Epithelial cell of prostate (primary cell): ENCODE data around the gene CCDC192.

Experiments used
- DNase-seq: peaks from one replicate; pipeline ENCODE4 v3.0.0-alpha.2; 2011; ENCODE audit warnings: low read depth, low spot score
- H3K27ac ChIP-seq: fragments of 450-650 bp; 2 replicates; pipeline ENCODE4 v1.5.1; 2017; ENCODE audit warnings: mild to moderate bottlenecking

Gene CCDC192

DNA sequence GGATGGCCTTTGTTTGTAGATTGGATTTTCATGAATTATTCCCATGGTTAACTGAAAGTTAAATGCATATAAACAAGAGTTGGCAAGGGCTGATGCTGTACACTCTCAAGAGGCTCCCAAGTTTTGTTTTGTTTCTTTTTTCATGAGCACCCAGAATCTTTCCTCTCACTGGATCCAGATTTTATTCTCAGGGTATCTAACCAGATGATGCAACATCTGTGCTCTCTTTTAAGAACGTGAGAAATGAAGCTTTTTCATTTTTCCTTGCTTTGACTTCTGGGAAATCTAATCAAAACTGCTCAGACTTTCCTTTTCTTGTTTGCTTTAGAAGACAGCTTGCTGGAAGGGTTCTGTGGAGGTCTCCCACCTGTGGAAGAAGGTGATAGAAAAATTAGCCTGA lies 237.7 kb downstream of the CCDC192 start:
- H3K27ac ChIP-seq: no peak overlapping the region
- no peak for DNase-seq

DNA sequence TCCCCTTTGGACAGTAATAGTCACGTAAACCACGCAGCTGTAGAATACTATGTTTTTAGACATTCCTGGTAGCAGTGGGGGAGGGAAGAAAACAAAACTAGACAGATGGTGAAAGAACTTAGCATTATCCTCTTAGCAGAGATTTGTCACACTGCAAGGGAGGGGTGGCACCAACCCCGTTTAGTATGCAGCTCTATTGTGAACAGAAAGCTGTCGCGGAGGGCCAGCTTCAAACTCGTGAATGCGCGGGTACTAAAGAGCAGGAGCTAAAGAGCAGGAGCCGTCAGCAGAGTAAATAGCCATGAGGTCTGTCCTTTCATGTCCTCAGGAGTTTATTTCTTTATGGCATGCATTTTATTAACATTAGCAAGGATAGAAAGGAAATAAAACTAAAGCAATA lies 238.5 kb downstream of the CCDC192 start:
- DNase-seq: no peak
- H3K27ac ChIP-seq: no peak overlapping the region

DNA sequence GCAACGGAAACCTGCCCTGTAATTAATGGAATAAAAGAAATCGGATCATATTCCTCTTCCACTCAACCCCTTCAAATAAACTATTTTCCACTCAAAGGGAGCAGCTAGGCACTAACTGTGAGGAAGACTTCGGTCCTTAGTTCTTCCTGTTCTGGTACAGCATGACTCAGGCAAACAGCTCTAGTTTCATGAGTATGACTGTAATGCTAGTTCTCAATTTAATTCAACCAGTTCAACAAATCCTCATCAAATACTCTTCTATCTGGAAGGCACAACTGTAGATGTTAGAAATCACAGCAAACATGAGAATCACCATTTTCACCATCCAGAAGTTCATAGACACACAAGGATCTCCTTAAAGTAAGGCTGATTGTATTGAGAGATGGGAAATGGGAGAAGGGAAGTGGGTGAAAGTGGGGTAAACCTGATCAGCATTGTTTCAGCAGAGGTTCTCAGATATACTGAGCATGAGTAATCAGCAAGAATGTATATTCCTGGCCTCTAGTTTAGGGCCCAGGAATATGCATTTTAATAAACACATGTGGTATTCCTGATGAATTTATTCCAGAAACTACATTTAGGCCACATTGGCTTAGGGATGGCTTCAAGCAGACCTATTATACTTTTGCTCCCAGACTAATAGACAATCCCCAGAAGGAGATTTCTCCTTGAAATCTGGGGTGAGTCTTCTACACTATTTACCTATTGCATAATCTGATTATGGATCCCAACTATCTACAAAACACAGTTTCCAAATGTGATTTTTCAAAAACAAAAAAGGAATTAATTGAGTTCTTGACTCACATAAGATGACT lies 239.3 kb downstream of the CCDC192 start:
- peak overlapping the region; percentile 35 for H3K27ac ChIP-seq
- no peak for DNase-seq

DNA sequence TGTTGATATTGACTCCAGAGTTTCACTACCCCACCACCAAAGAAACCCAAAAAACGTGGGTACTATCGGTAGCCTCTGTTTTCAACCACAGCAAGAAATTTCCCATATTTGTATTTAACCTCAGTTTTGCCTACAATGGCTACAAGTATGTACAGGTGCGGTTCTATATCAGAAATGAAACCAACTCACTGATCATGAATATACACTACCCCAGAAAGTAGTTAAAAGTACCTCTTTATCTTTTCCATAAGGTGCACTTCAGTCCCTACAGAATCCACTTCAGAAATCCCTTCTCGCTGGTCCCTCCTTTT lies 239.8 kb downstream of the CCDC192 start:
- DNase-seq: no peak
- no peak overlapping the region for H3K27ac ChIP-seq

DNA sequence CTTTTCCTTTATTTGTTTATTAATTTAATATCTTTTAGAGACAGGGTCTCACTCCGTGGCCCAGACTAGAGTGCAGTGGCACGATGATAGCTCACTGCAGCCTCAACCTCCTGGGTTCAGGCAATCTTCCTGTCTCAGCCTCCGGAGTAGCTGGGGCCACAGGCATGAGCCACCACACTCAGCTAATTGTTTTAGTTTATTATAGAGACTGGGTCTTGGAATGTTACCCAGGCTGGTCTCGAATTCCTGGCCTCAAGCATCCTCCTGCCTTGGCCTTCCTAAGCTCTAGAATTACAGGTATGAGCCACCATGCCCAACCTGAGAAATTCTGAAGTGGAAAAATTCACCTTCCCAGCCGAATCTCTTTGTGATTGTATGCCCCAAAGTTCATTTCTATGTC lies 240.9 kb downstream of the CCDC192 start:
- H3K27ac ChIP-seq: no peak overlapping the region

DNA sequence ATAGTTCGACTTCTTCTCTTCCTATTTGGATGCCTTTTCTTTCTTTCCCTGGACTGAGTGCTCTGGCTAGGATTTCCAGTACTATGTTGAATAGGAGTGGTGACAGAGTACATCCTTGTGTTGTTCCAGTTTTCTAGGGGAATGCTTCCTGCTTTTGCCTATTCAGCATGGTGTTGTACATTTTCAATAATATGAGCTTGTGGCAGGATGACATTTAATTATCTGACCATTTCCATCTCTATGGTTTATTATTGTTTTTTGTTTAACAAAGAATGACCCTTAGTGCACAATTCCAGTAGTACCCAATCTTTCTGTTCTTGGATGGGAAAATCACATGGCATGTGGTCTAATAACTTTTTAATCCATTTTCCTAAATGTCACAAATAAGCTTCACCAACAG lies 244.8 kb downstream of the CCDC192 start:
- no peak for DNase-seq
- no peak overlapping the region for H3K27ac ChIP-seq

More for the DNA sequence above, 240.9 kb downstream of the CCDC192 start:
- no peak for DNase-seq

DNA sequence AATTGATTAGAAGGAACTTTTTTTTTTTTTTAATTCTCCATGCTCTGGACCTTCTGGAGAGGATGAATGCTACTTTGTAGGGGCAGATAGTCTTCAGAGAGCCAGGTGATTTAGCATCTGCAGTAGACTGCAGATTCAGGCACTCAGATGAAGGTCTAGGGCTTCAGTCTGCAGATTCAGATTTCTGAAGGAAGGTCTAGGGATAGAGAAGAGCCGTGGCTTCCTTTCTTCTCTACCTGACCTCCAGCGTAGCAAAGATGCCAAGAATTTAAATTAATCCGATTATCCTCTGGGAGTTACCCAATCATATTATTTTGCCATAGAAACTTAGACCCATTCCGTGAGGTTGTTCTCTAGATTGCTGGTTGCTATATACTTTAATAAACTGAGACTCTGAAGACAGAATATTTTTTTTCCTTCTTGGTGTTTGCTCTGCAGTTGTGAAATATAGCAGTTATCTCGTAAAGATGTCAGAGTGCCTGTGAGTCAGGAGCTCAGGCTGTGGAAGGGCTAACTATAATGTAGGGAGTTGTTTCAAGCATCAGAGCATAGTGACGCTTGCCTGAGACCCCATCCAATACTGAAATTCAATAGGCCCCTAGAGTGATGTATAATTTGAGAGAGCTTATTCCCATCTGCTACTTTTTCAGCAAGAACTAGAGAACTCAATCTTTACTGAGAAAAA lies 247.7 kb downstream of the CCDC192 start:
- no peak for DNase-seq

DNA sequence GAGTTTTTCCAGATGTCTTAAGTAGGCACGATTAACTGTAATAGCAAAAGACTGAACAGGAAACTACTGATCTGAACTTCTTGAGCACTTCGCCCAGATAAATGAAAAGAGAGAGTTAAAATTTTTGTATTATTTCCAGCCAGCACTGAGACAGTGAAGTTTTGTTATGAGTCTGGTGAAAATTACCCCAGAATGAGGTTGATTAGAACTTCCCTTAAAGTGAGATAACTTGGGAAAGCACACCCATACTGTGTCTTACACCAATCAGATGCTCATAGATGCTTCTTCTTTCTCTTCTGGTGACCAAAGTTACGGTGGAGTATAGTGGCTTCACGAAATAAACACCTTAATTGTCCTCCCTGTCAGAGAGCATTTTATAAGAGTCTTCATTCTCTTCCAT lies 248.6 kb downstream of the CCDC192 start:
- no peak for DNase-seq
- no peak overlapping the region for H3K27ac ChIP-seq

More for the DNA sequence above, 247.7 kb downstream of the CCDC192 start:
- H3K27ac ChIP-seq: no peak overlapping the region

DNA sequence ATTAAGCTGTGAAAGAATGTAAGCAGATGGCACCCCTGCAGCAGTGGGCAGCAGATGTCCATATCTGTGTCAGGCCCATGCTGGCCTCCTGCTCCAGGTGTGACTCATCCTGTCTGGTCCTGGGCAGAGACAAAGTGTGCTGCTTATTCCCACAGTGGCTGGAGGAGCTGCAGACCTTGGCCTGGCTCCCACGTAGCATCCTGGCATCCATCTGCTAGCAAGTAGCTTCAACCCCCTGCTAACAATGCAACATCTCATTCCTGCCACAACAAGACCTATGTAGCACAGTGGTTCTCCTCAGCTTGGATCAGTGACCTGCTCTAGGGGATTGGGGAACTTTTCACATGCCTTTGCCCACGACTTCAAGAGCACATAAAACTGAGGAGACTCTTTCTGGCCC lies 254.0 kb downstream of the CCDC192 start:
- no peak overlapping the region for H3K27ac ChIP-seq
- no peak for DNase-seq

DNA sequence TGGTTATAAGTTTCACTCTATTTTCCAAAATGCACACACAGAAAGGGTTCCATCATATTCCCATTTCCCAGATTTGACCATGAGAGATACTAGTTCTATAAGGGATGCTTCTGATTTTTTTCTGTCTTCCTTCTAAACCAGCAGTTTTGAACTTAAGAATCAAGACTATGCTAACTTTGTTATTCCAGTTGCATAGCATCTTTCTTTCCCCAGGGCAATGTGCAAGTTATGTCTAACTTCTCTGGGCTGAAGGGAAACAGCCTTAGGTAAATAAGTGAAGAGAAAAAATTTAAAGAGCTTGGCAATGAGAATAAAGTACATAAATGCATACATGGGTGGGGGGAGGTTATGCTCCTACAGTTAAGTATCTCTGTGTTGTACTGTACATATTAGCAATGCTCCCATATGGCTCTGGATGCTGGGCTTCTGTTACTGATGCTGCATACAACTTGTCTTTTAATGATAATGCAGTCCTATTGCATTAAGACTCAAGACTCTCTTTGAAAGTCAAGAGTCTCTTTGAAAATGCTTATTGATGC lies 254.6 kb downstream of the CCDC192 start:
- no peak overlapping the region for H3K27ac ChIP-seq
- DNase-seq: no peak

DNA sequence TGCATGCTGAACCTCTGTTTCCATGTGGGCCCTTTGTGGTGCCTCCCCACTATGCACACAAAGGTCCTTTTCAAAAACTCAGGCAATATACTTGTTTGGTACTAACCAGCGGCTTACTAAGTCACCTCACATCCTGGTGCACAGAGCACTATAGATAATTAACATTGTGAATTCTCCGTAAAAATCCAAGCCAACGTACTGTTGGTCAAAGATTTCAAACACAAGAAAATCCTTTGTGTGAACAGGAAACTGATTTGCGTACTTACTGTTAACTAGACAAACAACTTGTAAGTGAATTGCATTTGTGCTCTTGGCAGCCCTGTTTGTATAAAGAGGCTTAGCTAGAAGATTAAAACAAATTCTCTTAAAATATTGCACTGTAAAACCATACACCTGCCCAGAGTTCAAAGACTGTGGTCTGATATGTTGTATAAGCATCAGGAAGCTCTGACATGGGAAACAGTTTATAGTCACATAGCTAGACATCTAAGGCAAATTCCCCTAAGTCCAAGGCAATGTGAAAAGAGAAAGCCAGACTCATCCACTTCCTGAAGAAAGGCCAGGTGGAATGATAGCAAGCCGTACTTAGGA lies 255.3 kb downstream of the CCDC192 start:
- DNase-seq: no peak
- peak overlapping the region; percentile 17 for H3K27ac ChIP-seq

DNA sequence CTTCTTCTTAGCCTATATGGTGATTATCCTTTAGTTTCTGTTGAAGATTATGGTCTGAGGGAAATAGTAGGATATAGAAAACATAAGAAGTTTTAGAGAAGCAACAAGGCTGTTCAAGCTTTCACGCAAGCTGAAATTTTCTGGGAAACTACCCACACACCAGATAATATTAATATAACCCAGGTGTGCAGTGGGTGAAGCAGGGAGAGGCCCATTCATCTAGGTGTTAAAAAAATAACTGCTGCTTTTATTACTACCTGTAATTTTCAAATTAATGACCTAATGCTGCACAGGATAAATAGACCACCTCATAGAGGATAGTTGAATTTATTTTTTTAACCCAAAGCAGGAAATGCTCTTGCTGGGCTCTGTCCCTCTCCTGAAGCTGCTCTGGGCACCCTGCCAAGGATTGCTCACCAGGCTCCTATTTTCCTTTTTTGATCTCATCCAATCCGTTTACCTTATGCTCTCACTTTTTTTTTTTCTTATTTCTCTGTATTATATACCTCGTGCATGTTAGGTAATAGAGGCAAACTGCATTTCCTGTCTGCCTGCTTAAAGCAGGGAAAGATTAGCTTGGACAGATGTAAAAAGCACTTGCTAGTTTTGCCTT lies 256.1 kb downstream of the CCDC192 start:
- peak; percentile 58 for DNase-seq
- peak overlapping the region; percentile 17 for H3K27ac ChIP-seq

DNA sequence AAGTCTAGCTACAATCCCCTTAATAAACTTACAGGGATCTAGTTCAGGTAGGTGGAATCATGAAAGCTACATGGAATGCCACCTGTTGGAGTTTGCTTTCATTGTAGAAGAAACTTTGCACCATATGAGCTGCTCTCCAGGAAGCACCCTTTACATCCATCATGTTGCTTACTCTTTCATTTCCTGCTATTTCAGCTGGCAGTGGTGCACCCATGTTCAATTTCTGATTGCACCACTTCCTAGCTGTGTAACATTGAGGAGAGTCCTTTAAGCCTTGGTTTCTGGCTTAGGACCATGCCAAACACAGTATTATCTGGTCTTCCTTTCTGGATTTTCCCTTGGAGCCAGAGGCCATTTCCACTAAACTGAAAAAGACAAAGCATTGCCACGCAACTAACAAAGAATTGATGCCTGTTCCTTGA lies 257.1 kb downstream of the CCDC192 start:
- no peak for DNase-seq
- no peak overlapping the region for H3K27ac ChIP-seq

DNA sequence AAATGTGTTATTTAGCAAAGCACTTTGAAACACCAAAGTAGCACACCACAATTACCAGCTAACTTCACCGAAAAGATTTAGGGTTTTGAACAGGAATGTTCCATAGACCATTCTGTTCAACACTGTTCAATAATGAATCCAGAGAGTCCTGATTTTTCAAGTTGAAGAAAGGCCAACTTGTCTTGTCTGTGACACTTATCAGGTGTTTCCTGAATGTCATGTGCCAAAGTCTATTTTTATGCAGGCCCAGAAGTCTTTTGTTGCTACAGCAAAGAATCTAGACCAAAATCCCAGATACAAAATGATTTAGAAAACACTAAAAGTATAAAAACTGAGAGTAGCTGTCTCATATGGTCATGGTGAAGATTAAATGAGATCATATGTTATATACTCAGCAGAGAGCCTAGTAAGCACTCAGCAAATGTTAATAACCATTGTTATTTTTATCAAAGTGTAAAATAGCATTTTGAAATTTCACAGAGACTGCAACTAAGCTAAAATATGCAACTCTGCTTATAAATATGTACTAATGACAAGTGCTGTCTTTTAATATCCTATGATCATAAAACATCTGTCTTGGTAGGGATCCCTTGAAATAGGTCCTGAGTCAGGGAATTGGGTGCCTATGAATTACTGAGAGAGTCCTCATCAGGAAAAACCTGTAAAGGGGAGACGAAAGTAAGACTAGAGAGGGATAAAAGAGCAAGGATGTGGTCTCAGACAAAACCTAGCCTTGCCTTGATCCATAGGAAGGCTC lies 258.0 kb downstream of the CCDC192 start:
- DNase-seq: no peak
- no peak overlapping the region for H3K27ac ChIP-seq

DNA sequence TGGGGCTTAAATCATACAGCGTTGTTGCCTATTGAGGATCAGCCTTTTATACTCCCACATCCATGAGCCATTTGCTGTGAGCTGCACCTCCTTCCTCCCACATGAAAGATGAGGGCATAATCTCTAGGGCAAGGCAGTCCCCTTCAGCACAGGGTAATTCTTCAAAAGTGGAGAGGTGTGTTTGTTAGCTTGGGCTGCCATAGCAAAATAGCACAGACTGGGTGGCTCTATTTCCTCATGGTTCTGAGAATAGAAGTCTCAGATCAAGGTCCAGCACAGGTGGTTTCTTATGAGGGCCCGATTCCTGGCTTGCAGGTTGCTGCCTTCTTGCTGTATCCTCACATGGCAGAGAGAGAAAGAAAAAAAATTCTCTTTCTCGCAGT lies 258.6 kb downstream of the CCDC192 start:
- DNase-seq: no peak
- H3K27ac ChIP-seq: no peak overlapping the region

DNA sequence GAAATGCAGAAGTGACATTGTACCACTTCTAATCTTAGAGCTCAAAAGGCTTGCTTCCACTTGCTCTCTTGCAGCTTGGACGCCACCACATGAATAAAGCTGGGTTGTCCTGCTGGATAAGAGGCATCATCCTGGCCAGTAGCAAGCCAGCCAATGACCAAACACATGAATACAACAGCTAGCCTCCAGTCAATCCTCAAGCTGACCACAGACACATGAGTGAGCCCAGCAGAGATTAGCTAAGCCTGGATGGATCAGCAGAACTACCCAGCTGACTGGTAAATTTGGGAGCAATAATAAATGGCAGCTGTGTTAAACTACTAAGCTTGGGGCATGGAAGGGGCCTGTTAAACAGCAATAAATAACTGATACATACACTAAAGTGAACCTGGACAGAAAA lies 259.3 kb downstream of the CCDC192 start:
- DNase-seq: no peak
- H3K27ac ChIP-seq: no peak overlapping the region

DNA sequence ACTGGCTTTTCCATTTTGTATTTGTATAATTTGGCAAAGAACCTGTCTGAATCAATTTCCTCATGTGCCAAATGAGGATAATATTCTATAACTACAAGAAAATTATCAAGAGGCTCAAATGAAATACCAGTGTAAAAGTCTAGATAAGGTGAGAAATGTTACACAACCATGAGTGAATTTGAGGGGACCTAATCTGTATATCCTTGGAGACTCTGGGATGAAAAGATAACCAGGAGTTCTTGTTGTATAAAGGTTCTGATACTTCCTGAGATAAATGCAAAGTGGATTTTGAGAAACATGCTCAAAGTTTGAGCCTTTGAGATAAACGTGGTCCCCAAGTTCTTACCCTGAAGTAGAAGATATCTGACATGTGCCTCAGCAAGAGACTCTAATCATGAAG lies 260.0 kb downstream of the CCDC192 start:
- no peak overlapping the region for H3K27ac ChIP-seq
- DNase-seq: no peak

DNA sequence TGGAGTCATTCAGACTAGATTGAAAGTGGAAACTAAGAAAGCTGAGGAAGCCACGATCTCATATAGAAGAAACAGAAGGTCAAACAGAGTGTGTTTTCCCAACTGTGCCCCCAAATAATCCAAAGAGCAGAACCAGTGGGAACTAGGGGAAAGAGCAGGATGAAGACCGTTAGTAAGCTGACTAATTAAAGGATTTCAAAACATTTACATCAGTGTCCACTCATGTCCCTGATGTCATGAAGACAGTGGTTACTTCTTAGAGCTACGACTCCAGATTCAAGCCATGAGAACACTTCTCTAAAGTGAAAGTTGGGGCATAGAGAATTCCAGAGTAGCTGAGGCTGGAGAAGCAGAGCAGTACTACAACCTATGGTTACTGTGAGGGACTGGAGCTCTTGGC lies 260.7 kb downstream of the CCDC192 start:
- no peak overlapping the region for H3K27ac ChIP-seq
- DNase-seq: no peak

DNA sequence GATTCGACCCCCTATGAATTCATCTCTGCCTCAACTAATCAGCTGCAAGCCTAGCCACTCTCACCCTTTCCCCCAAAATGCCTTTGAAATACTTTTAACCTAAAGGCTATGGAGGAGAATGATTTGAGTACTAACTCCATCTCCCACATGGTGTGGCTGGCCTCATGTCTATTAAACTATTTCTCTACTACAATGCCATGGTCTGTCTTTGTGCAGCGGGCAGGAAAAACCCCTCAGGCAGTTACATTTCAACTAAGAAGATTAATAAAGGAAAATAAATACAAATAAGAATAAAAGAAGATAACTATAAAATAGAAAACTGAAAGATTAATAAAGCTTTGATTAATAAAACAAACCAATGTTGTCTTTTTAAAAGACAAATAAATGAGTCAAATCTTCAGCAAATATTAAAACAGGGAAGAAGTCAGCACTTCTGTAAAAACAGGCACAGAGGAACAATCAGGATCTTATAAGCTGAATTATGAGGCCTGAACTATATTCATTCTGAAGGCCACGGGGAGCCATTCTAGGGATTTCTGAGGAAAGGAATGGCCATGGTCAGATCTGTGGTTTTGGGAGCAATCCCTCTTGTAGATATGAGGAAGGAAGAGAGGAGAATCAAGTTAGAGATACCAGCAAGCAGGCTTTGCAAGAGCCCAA lies 264.3 kb downstream of the CCDC192 start:
- H3K27ac ChIP-seq: no peak overlapping the region
- no peak for DNase-seq
